T-helper 1 cell treated with Interleukin-12 subunit alpha and Interleukin-12 subunit beta and Interleukin-4 antibody, amounts not matched to agents 30 μg/mL and 1 μg/mL, for 36 hours (primary cell): ENCODE results near the gene CYB561D2.
A peak's percentile ranks its signal among the peaks of the same experiment; 100 is the strongest.

Experiments used
- H3K27ac Mint-ChIP-seq: one replicate; pipeline ENCODE4 v1.8.0; 2021; ENCODE audit warnings: mild to moderate bottlenecking, mixed read lengths
- H3K27me3 Mint-ChIP-seq: one replicate; pipeline ENCODE4 v1.8.0; 2021; ENCODE audit warnings: low read depth, mixed read lengths
- H3K36me3 Mint-ChIP-seq: one replicate; pipeline ENCODE4 v1.8.0; 2021; ENCODE audit warnings: low read depth, mixed read lengths
- H3K4me1 Mint-ChIP-seq: one replicate; pipeline ENCODE4 v1.8.0; 2021; ENCODE audit warnings: low read depth, mixed read lengths
- H3K4me3 Mint-ChIP-seq: one replicate; pipeline ENCODE4 v1.8.0; 2021; ENCODE audit warnings: mild to moderate bottlenecking, moderate library complexity, mixed read lengths
- H3K9me3 Mint-ChIP-seq: one replicate; pipeline ENCODE4 v1.8.0; 2021; ENCODE audit warnings: mixed read lengths

Gene CYB561D2

DNA sequence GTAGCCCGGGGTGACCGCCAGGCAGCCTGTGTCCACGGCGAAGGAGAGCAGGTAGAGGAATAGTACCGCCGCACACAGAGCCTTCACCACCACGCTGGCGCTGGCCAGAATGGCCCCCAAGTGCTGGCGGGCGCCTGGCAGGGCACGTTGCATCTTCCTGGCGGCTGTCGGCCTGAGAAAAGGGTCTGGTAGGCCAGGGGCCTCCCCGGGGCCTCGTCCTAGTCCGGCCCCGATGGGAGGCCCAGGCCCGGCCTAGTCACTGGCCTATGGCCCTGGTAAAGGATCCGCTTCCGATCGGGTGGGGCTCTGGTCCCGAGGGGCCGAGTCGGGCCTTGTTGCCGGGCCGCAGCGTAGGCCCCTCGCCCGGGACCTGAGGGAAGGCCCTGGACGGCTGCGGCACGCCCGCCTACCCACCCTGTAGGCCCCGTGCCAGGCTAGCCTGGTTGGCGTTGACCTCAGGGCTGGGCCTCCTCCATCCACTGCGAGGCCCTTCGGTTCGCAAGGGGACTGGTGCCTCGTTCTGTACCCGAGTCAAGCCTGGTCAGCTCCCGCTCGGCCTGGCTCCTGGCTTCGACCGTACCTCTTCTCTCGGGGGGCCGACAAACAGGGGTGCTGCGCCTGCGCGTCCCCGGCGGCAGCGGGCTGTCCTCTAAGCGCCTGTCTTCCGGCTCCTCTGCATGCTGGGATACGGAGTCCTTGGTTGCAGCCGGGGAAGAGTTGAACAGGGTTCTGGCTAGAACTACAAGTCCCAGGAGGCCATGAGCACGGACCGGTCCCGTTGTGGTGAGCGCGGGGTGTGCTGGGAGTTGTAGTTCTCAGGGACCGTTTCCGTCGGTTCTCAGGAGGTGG, 8.5 kb downstream of the CYB561D2 start, which contains the start of gene TMEM115:
TSS of gene TMEM115 (minus strand) at position 611 of the 849 bp plus-strand sequence. CDS start at position 153, 458 bp downstream.
- Mint-ChIP-seq H3K4me3 (peak within 1 kb of the TSS; percentile 98), H3K27ac (peak within 1 kb of the TSS; percentile 92), H3K36me3 (peaks cover 24% of the 10 kb centered on the region), H3K27me3 (no peaks in the 10 kb centered on the region), H3K9me3 (no peaks in the 10 kb centered on the region), H3K4me1 (peaks cover 32% of the 10 kb centered on the region)

DNA sequence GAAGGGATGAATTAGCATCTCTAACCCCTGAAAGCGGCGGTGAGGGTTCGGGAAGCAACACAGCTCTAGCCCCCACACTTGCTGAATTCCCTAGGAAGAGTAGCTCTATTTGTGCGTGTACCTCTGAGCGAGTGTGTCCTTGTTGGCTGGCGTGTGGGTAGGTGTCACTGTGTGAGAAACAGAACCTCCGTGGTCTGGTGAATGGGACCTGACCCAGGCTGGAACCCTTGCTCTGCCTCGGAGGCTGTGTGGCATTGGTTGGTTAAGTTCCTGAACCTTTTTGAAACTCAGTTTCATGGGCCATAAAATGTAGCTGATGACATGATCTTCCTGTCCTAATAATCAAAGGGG, 9.1 kb downstream of the CYB561D2 start:
- H3K27ac Mint-ChIP-seq, result peak overlapping the region; percentile 92
- H3K4me3 Mint-ChIP-seq, result peak overlapping the region; percentile 98
- no peaks in the 10 kb centered on the region for H3K9me3 Mint-ChIP-seq
- no peaks in the 10 kb centered on the region for H3K27me3 Mint-ChIP-seq
- H3K36me3 Mint-ChIP-seq, result peaks cover 20% of the 10 kb centered on the region
- peaks cover 32% of the 10 kb centered on the region for H3K4me1 Mint-ChIP-seq

DNA sequence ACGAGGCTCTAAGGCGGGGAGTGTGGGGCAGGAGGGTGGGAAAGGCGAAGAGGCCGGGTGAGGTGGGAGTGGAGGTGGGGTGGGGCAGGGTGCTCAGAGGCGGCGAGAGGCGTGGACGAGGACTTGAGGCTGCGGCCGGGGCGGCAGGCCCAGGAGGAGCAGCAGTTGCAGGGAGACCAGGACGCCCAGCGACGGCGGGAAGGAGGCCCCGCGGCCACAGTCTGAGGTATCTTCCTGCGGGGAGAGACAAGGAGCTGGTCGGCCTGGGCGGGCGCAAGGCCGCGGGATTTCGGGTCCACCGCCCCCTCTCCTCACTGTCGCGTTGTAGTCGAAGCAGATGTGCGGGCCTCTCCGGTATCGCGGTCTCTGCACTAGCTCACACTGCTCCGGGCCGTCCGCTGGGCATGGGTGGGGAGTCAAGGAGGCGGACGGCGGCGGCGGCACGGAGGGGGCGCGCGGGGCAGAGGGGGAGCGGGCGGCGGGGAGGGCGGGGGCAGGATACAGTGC, 14.0 kb downstream of the CYB561D2 start:
- H3K4me3 Mint-ChIP-seq, result peak overlapping the region; percentile 65
- H3K4me1 Mint-ChIP-seq, result peaks cover 12% of the 10 kb centered on the region
- H3K9me3 Mint-ChIP-seq, result no peaks in the 10 kb centered on the region
- H3K27me3 Mint-ChIP-seq, result no peaks in the 10 kb centered on the region
- H3K36me3 Mint-ChIP-seq, result peaks cover 2% of the 10 kb centered on the region
- no peak overlapping the region for H3K27ac Mint-ChIP-seq

DNA sequence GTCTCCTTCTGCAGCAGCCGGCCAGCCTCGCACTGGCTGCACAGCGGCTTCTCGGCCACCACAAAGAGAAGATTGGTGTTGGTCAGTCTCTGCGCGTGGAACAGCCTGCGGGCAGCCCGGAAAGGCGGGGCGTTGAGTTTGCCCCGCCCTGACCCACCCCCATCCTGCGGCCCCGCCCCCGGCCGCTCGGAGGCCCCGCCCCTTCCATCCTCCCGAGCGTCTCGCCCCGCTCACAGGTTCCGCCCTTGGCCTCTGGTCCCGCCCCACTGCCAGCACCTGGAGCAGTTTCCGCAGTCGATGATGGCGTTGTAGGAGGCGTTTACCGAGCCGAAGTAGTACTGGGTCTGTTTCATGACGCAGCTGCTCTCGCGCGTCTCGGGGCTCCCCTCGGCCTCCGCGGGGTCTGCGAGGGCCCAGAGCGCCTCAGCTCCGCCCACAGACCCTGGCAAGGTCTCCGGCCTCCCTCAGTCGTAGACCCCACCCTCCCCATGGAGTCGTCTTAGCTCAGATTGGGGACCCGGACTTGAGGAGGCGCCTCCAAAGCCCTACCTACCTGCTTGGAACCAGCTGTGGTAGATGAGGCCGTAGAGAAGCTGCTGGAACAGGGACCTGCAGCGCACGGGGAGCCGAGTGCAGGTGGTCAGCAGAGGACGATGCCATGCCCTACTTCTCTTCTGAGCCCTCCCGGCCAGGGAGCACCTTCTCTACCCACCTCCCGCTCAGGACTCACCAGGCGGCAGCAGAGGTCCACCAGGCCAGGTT, 14.6 kb downstream of the CYB561D2 start:
- Mint-ChIP-seq H3K27me3 (no peaks in the 10 kb centered on the region), H3K36me3 (peaks cover 2% of the 10 kb centered on the region), H3K27ac (peak overlapping the region; percentile 78), H3K4me3 (peak overlapping the region; percentile 82), H3K9me3 (no peaks in the 10 kb centered on the region), H3K4me1 (peaks cover 8% of the 10 kb centered on the region)

DNA sequence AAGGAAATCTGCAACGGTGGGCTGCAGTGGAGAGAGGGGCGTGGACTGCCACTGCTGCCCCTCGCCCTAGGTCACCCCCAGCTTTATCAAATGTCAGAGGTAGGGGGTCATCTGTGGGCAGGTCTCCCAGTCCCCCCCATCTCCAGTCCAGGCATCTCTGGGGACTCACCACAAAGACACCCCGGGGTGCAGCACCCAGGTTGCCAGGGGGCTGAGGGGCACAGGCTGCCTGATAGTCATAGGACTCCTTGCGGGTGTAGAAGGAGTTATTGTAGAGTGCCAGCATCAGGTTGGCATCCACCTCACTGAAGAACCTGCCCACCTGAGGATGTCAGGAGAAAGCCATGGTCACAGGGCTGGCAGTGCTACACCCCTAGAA, 15.2 kb downstream of the CYB561D2 start:
- Mint-ChIP-seq H3K27me3 (no peaks in the 10 kb centered on the region), H3K9me3 (no peaks in the 10 kb centered on the region), H3K27ac (peak overlapping the region; percentile 78), H3K36me3 (peaks cover 2% of the 10 kb centered on the region), H3K4me1 (peaks cover 8% of the 10 kb centered on the region), H3K4me3 (peak overlapping the region; percentile 82)

DNA sequence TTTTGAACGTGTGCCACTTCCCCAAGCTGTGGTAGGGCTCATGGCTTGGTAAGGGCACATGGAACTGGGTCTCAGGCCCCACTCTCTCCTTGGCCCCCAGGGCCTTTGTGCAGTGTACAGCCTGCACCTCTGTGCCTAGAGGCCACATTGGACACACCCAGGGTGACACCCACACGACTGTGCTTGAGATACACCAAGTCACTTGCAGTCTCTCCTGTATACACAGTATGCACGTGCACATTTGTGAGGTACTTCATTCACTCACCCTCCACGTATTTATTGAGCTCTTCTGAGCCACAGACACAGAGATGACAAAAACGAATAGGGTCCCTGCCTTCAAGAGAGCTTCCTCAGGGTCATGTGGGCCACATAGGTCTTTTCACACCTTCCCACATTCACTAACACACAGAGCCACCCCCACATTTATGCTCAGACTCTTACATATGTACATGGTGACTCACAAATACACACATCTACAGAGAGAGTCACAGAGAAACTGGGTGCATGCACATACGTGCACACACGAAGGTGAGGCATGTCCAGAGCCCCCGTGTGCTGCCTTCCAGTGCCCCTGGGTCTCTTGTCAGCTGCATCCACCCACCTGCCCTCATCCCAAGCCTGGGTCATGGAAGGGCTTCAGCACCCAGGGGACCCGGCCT, 18.5 kb downstream of the CYB561D2 start:
- H3K36me3 Mint-ChIP-seq, result no peaks in the 10 kb centered on the region
- H3K9me3 Mint-ChIP-seq, result no peaks in the 10 kb centered on the region
- H3K27ac Mint-ChIP-seq, result no peak overlapping the region
- no peak overlapping the region for H3K4me3 Mint-ChIP-seq
- H3K27me3 Mint-ChIP-seq, result no peaks in the 10 kb centered on the region
- H3K4me1 Mint-ChIP-seq, result peaks cover 10% of the 10 kb centered on the region

DNA sequence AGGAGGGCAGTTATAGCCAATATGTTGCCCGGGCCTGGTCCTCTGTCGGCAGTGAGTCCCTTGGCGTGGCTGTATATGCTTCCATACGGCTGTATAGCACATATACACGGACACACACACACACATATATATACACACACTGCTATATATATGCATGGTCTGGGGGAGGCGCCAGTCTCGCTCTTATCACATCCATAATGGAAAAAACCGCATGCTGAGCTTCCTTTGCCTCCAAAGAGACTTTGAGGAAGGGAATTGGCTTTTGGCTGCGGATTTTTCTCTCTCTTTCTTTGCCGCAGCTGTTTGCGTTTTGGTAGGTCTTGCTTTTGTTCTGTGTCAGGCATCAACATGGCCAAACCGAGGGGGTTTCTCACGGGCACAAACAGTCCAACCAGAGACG, 19.9 kb downstream of the CYB561D2 start:
- Mint-ChIP-seq H3K27me3 (no peaks in the 10 kb centered on the region), H3K9me3 (no peaks in the 10 kb centered on the region), H3K4me3 (no peak overlapping the region), H3K36me3 (no peaks in the 10 kb centered on the region), H3K27ac (no peak overlapping the region), H3K4me1 (peaks cover 7% of the 10 kb centered on the region)

DNA sequence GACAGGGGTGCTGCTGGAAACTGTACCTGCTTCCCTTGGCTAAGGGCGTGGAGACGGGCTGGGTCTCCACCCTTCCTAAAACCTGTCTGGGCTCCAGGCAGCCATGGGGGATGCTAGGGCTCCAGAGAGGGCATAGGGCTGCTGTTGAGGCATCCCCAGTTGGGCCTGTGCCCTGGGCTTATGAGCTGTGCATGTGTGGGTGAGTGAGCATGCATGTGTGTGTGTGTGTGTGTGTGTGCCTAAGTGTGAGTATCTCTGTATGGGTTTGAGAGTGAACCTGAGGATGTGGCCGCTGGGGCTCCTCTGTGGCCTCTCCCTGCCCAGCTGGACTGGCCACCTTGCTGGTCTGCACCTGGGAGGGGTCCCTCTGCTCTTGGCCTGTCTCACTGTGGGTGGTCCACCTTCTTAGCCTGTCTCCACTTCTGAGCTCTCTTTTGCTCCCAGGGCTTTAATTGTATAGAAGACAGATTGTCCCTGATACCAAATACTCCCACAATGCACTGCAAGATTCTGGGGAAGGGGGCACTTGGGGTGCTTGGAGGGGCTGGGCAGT, 20.5 kb downstream of the CYB561D2 start:
- peaks cover 4% of the 10 kb centered on the region for H3K4me1 Mint-ChIP-seq
- H3K27me3 Mint-ChIP-seq, result no peaks in the 10 kb centered on the region
- H3K4me3 Mint-ChIP-seq, result no peak overlapping the region
- H3K27ac Mint-ChIP-seq, result no peak overlapping the region
- no peaks in the 10 kb centered on the region for H3K36me3 Mint-ChIP-seq
- no peaks in the 10 kb centered on the region for H3K9me3 Mint-ChIP-seq

DNA sequence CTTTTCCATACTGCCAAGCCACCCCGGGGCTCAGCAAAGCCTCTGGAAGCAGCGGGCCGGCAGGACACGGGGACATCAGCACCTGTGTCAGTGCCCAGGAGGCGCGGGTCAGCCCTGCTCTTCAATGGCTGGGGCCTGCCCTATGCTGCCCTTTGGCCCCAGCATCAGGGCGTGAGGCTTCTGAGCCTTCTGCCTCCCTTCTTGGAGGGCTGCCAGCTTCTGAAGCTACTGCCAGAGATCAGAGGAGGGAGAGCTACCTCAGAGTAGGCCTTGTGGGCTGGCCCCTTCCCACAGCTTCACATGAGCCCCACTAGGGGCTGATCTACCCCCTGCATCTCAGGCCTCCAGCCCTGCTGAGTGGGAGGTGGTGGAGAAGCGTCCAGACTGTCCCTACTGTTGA, 21.7 kb downstream of the CYB561D2 start:
- H3K27ac Mint-ChIP-seq, result no peak overlapping the region
- no peak overlapping the region for H3K4me3 Mint-ChIP-seq
- no peaks in the 10 kb centered on the region for H3K9me3 Mint-ChIP-seq
- H3K4me1 Mint-ChIP-seq, result peaks cover 4% of the 10 kb centered on the region
- no peaks in the 10 kb centered on the region for H3K27me3 Mint-ChIP-seq
- H3K36me3 Mint-ChIP-seq, result no peaks in the 10 kb centered on the region

DNA sequence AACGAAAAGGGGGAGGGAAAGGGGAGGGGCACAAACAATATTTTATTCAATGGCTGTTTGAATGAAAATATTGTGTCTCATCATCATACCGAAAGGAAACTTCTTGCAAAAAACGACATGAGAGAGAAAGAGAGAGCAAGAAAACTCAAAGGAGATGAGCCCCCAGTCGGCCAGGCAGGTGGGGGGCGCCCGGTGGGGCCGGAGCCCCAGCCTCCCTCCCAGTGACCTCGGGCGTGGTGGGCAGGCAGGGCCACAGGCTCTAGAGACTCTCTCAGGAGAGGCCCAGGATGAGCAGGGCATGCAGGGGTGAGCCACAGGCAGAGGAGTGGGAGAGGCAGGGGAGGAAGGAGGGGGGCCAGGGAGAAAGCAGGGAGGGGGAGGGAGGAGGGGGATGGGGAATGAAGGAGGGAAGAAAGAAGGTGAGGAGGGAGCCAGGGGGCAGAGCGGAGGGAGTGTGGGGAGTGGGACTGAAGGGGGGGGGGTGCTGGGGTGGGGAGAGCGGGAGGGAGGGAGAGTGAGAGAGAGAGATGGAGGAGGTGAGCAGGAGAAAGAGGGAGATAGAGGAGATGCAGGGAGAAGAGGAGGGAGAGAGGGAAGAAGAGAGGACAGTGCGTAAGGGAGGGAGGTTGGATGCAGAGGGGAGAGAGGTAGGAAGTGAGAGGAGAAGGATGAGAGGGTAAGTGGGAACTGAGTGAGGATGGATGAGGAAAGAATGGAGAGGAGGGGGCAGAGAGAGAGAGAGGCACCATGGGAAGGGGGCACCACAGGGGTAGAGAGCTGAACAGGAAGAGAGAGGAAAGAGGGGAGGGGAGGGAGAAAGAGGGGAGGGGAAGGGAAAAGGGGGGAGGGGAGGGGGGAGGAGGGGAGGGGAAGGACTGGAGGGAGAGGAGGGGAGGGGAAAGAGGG, 22.7 kb downstream of the CYB561D2 start:
- H3K4me3 Mint-ChIP-seq, result no peak overlapping the region
- H3K36me3 Mint-ChIP-seq, result no peaks in the 10 kb centered on the region
- no peak overlapping the region for H3K27ac Mint-ChIP-seq
- no peaks in the 10 kb centered on the region for H3K9me3 Mint-ChIP-seq
- H3K4me1 Mint-ChIP-seq, result peaks cover 4% of the 10 kb centered on the region
- no peaks in the 10 kb centered on the region for H3K27me3 Mint-ChIP-seq

DNA sequence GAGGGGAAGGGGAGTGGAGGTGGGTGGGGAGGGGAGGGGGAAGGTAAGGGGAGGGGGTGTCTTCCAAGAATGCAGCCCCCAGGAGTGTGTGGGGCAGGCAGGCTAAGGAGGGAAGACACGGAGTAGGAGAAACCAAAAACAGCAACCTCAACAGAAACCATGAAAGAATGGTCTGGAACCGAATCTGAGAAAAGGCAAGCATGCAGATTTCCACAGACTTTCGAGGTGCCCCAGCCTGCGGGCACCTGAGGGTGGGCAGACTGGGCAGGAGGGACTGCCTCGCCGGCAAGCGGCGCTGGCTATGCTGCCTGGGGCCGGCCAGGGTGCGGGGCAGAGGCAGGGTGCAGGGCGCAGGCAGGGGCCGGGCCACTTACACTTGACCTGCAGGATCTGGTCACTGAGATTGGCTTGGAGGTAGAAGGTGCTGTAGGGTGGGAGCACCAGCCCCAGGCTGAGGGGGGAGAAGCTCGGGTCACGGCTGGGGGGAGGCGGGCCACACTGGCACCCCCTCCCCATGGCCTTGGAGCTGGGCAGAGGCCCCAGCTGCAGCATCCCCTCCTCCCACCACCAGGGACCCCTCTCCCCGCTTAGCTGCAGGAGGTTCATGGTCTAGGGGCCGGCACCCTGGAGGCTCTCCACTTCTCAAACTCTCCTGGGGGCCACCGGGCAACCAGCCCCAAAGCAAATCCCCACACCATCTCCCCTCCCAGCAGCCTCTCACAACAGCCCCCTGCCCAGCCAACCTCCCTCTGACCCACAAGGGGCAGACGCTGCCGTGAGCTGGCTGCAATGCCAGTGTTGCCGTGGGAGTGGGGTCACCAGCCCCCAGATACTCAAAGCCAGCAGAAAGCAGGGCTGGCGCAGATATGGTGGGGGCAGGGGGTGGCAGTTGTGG, 23.9 kb downstream of the CYB561D2 start:
- Mint-ChIP-seq H3K36me3 (no peaks in the 10 kb centered on the region), H3K9me3 (no peaks in the 10 kb centered on the region), H3K27me3 (no peaks in the 10 kb centered on the region), H3K4me3 (no peak overlapping the region), H3K4me1 (peaks cover 2% of the 10 kb centered on the region), H3K27ac (no peak overlapping the region)

DNA sequence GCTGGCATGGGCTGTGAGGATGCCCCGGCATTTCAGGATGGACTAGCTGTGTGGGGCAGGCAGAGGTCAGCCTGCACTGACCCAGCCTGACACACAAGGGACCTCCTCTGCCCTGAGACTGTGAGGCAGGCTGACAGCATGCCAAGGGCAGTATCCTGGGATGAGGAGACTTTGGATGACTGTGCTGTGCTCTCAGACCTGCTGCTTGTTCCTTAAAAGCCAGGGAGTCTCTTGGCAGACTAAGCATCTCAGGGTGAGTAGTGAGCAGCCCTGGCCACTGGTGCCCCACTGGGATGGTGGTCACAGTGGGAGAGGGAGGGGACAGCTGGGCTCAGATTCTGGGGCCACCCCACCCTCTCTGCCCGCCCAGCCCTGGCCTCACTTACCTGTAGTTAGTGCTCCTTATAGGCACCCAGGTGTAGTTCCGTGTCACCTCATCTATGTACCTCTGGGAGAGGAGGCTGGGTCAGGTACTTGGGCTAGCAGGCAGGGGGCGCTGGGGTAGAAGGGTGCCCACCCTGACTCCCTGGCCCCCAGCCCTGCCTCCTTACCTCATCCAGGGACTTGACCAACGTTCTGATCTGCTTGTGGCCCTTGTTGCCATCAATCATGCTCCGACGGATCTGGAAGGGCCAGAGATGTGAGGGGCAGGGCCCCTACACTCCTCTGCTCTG, 24.7 kb downstream of the CYB561D2 start:
- Mint-ChIP-seq H3K9me3 (no peaks in the 10 kb centered on the region), H3K4me1 (peaks cover 2% of the 10 kb centered on the region), H3K4me3 (no peak overlapping the region), H3K27ac (no peak overlapping the region), H3K36me3 (no peaks in the 10 kb centered on the region), H3K27me3 (no peaks in the 10 kb centered on the region)
